Central memory CD8-positive, alpha-beta T cell (primary cell): ENCODE measurements around the gene LRP2.
"Not testable (repeated sequence)": the region's sequence is repeated elsewhere in the genome, so short reads cannot be mapped to it uniquely, and the experiment has no call there.

ENCODE experiments used
- ATAC-seq: fragments of 150-1000 bp; cut with Tn5 transposase; replicated peaks from 2 replicates; pipeline ENCODE4 v1.10.0; 2022; ENCODE audit warnings: mild to moderate bottlenecking, moderate FRiP score, moderate number of reproducible peaks; ENCODE audit not compliant: poor library complexity, severe bottlenecking; ENCODE audit errors: extremely low read depth
- DNase-seq, 2 donors: peaks; one replicate each; pipeline ENCODE4 v3.0.0; 2021; ENCODE audit warnings: low spot score in 2 of 2
- H3K27ac Mint-ChIP-seq: one replicate; pipeline ENCODE4 v1.8.0; 2022; ENCODE audit warnings: low read depth, mild to moderate bottlenecking, moderate library complexity, mixed read lengths
- H3K27me3 Mint-ChIP-seq: one replicate; pipeline ENCODE4 v1.8.0; 2022; ENCODE audit warnings: mixed read lengths
- H3K36me3 Mint-ChIP-seq: one replicate; pipeline ENCODE4 v1.8.0; 2022; ENCODE audit warnings: mild to moderate bottlenecking, moderate library complexity, mixed read lengths; ENCODE audit not compliant: insufficient read depth
- H3K4me1 Mint-ChIP-seq: one replicate; pipeline ENCODE4 v1.8.0; 2022; ENCODE audit warnings: mixed read lengths
- H3K4me3 Mint-ChIP-seq: one replicate; pipeline ENCODE4 v1.8.0; 2022; ENCODE audit warnings: mild to moderate bottlenecking, moderate library complexity, mixed read lengths
- H3K9me3 Mint-ChIP-seq: one replicate; pipeline ENCODE4 v1.8.0; 2022; ENCODE audit warnings: mixed read lengths

The LRP2 gene

DNA sequence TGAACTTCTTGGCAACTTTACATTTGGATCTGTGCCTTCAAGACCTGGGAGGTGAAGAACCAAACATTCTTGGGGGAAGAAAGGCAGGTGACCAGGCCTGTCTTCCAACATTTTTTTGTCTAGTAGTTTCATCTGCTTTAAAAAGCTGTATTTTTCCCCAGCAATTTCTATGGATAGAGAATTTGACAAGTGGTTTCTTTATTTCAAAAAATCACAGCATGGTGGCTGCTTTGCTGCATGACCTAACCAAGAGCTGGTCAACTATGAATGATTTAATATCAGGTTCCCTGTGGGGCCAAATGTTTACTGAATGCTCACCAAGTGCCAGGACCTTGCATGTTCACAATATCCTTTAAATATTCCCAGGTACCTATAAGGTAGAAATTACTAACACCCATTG is 19.1 kb downstream of the LRP2 start:
- ATAC-seq (no peak), DNase-seq (no peak)
- Mint-ChIP-seq H3K36me3 (no peaks in the 10 kb centered on the region), H3K9me3 (no peaks in the 10 kb centered on the region), H3K4me3 (no peak overlapping the region), H3K27me3 (peaks cover 41% of the 10 kb centered on the region), H3K27ac (no peak overlapping the region), H3K4me1 (no peaks in the 10 kb centered on the region)

DNA sequence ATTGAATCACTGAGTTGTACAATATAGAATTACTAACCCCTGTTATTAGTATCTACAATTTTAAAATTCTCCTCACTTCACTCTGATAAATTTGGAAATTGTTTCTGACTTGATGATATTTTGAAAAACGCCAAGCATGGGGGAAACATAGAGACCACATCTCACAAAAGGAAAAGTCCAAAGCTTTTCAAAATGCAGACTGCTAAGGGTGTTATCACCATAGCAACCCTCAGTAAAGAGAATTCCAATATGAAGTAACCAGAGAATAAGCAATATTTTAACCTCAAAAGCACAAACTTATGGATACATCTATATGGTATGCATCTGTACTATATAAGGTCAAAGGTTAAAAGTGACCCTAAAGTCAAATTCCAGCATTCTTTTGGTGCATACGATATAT is 22.7 kb downstream of the LRP2 start:
- Mint-ChIP-seq H3K27ac (no peak overlapping the region), H3K9me3 (no peaks in the 10 kb centered on the region), H3K4me3 (no peak overlapping the region), H3K27me3 (peaks cover 63% of the 10 kb centered on the region), H3K36me3 (no peaks in the 10 kb centered on the region), H3K4me1 (no peaks in the 10 kb centered on the region)
- DNase-seq (no peak), ATAC-seq (no peak)

DNA sequence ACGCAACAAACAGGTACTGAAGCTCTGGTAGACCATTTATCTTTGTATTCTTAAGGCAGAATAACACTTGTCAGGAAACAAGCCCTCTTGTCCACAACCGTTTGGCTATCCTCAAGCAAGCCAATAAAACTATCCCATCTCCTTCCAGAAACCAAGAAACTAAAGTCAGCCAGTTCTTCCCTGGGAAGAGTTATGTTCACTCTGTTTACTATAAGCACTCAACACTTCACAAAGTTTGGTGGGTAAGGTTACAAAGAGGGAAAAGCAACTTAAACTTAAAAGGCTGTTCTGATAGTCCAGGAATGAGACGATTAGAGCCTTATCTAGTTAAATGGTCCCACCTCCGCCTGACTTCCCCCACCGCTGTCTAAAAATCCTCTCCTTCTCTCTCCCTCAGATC is 25.6 kb downstream of the LRP2 start:
- ATAC-seq, result no peak
- DNase-seq, result no peak
- Mint-ChIP-seq H3K27me3 (peaks cover 48% of the 10 kb centered on the region), H3K4me1 (no peaks in the 10 kb centered on the region), H3K27ac (no peak overlapping the region), H3K4me3 (no peak overlapping the region), H3K9me3 (no peaks in the 10 kb centered on the region), H3K36me3 (no peaks in the 10 kb centered on the region)

DNA sequence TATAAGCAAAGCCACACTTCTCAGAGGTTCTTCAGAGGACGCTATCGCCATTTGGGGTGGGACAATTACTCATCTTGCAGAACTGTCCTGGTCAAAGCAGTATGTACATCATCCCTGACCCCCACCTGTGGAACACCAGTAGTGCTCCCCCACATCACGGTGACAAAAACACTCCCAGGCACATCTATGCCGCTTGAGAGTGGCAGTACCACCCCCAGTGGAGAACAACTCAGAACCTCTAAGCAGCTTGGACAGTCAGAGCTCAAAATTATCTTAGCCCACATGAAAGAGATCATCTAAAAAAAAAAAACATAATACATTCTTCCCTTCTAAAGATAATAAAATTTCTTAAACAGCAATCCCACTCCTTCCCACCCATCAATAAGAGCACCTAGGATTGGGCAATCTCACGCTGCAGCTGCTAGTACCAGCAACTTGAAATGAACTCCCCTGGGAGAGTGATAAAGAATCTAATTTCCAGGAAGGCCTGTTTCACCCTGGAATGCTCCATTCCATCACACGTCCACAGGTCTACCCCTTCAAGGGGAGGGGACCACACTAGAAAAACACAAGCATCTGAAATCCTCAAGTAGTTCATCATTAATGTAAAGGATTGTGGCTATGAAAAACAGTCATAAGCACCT is 31.7 kb downstream of the LRP2 start:
- ATAC-seq (no peak), DNase-seq (no peak)
- H3K9me3 Mint-ChIP-seq, result no peaks in the 10 kb centered on the region
- H3K27me3 Mint-ChIP-seq, result peaks cover 24% of the 10 kb centered on the region
- H3K4me1 Mint-ChIP-seq, result no peaks in the 10 kb centered on the region
- H3K4me3 Mint-ChIP-seq, result no peak overlapping the region
- H3K27ac Mint-ChIP-seq, result no peak overlapping the region
- no peaks in the 10 kb centered on the region for H3K36me3 Mint-ChIP-seq

DNA sequence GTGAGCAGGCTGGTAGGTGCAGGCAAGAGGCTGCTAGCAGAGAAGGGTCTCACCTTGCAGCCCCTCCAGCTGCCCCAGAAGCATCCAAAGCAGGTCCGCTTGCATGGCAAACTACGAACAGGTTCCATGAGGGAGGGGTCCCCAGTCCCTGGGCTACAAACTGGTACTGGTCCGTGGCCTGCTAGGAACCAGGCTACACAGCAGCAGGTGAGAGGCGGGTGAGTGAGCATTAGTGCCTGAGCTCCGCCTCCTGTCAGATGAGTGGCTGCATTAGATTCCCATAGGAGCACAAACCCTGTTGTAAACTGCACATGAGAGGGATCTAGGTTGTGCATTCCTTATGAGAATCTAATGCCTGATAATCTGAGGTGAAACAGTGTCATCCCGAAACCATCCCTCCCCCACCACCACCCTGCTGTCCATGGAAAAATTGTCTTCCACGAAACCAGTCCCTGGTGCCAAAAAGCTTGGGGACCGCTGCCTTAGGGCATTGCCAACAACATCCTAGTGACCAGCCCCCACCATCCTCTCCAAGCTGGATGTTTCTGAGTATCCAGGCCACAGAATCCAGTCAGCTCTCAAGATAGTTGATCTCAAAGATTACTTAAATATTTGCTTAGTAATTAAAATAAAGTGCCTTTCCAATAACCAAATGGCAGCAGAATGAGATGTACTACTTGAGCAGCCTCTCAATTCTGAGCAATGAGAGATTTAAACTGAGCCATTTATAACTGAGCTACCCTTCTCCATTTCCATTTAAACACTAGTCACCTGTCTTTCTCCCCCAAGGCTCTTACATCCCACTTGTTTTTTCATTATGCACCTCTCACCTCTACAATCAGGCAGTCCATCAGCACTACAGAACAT is 32.4 kb downstream of the LRP2 start:
- no peak for DNase-seq

DNA sequence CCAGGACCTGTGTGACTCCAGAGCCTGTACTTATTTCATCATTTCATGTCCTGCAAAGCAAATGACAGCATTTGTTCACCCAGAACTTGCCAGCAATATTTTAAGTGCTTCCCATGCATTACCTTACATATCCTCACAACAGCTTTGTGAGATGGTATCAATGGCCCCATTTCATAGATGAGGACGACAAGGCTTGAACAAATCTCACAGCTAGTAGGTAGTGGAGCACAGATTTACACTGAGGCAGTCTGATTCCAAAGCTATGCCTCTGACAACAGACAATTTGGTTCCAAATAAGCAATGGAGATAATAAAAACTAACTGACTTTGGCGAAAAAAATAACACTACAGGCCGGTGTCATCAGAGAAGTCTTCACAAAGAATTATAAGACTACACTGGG is 33.5 kb downstream of the LRP2 start:
- H3K36me3 Mint-ChIP-seq, result no peaks in the 10 kb centered on the region
- no peak for ATAC-seq
- DNase-seq, result no peak

More for the DNA sequence above, 32.4 kb downstream of the LRP2 start:
- Mint-ChIP-seq H3K4me3 (no peak overlapping the region), H3K27ac (no peak overlapping the region), H3K36me3 (no peaks in the 10 kb centered on the region), H3K4me1 (no peaks in the 10 kb centered on the region), H3K27me3 (peaks cover 24% of the 10 kb centered on the region), H3K9me3 (no peaks in the 10 kb centered on the region)
- ATAC-seq, result no peak

DNA sequence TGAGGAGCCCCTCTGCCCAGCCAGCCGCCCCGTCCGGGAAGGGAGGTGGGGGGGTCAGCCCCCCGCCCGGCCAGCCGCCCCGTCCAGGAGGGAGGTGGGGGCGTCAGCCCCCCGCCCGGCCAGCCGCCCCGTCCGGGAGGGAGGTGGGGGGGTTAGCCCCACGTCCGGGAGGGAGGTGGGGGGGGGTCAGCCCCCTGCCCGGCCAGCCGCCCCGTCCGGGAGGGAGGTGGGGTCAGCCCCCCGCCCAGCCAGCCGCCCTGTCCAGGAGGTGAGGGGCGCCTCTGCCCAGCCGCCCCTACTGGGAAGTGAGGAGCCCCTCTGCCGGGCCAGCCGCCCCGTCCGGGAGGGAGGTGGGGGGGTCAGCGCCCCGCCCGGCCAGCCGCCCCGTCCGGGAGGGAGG is 34.5 kb downstream of the LRP2 start:
- H3K4me3 Mint-ChIP-seq, DNase-seq, H3K9me3 Mint-ChIP-seq, H3K27ac Mint-ChIP-seq, ATAC-seq, H3K36me3 Mint-ChIP-seq, H3K4me1 Mint-ChIP-seq: not testable (repeated sequence)
- peaks cover 24% of the 10 kb centered on the region for H3K27me3 Mint-ChIP-seq

More for the DNA sequence above, 33.5 kb downstream of the LRP2 start:
- H3K27ac Mint-ChIP-seq, result no peak overlapping the region
- H3K9me3 Mint-ChIP-seq, result no peaks in the 10 kb centered on the region
- no peak overlapping the region for H3K4me3 Mint-ChIP-seq
- H3K4me1 Mint-ChIP-seq, result no peaks in the 10 kb centered on the region
- peaks cover 24% of the 10 kb centered on the region for H3K27me3 Mint-ChIP-seq

DNA sequence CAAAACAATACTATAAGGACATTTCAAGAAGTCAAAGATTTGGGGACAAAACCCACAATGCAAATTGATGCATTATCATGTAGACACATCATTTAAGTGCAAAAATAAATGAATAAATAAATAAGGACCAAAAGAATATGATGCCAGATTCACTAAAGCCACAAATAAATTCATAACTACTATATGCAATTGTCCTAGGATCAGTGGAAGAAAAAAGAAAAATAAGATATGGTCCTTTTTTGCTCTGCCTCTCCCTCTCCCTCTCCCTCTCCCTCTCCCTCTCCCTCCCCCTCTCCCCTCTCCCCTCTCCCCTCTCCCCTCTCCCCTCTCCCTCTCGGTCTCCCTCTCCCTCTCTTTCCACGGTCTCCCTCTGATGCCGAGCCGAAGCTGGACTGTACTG is 36.4 kb downstream of the LRP2 start:
- not testable (repeated sequence) for H3K4me1 Mint-ChIP-seq, ATAC-seq, H3K4me3 Mint-ChIP-seq, H3K36me3 Mint-ChIP-seq, H3K27ac Mint-ChIP-seq, DNase-seq, H3K9me3 Mint-ChIP-seq
- H3K27me3 Mint-ChIP-seq, result peaks cover 23% of the 10 kb centered on the region

DNA sequence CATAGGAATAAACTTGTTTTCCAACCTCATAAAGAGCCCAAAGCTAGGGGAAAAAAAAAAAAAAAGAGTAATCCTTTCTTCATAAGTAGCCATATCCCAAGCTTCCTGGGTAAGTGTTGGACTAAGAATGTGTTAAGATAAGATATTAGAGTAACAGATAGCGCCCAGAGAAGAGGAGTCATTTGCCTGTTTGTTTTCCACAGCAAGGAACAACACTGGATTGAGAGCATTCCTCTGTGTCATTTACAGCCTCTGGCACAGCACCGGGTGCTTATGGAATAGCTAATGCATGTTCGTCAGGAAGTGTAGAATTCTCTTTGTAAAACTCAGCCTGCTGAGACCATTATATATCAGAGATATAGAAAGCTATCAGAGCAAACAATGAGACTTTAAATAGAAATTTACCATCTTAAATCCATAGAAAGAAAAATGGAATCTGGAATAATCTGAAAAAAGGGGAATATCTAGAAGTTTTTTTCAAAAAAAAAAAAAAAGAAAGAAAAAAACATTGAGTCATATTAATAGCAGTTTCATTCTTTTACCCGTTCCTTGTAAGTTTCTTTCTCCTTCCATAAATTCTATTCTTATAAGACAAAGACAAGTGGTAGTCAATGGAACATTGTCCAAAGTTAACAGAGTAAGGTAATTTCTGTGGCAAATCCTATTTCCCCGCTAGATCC is 37.6 kb downstream of the LRP2 start:
- H3K36me3 Mint-ChIP-seq, result no peaks in the 10 kb centered on the region
- peaks cover 26% of the 10 kb centered on the region for H3K27me3 Mint-ChIP-seq
- no peak overlapping the region for H3K4me3 Mint-ChIP-seq
- no peak for DNase-seq
- H3K4me1 Mint-ChIP-seq, result no peaks in the 10 kb centered on the region
- no peak overlapping the region for H3K27ac Mint-ChIP-seq
- ATAC-seq, result no peak
- no peaks in the 10 kb centered on the region for H3K9me3 Mint-ChIP-seq

DNA sequence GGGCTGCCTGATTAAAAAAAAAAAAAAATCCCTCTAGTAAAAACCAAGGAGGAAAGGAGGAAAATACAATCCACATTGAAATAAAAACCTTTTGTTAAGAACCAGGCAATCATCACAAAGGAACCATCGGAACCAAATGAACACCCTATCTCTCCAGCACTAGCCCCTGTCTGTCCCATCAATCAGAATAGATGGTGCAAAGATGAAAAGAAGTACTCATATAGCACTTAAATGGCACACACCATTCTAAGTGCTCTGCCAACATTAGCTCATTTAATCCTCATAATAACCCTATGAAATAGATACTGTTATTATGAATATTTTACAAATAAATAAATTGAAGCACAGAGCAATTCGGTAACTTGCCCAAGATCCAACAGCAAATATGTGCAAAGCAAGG is 38.5 kb downstream of the LRP2 start:
- H3K4me1 Mint-ChIP-seq, result no peaks in the 10 kb centered on the region
- no peak overlapping the region for H3K27ac Mint-ChIP-seq
- H3K36me3 Mint-ChIP-seq, result no peaks in the 10 kb centered on the region
- H3K9me3 Mint-ChIP-seq, result no peaks in the 10 kb centered on the region
- no peak overlapping the region for H3K4me3 Mint-ChIP-seq
- no peak for ATAC-seq
- DNase-seq, result no peak
- peaks cover 18% of the 10 kb centered on the region for H3K27me3 Mint-ChIP-seq

DNA sequence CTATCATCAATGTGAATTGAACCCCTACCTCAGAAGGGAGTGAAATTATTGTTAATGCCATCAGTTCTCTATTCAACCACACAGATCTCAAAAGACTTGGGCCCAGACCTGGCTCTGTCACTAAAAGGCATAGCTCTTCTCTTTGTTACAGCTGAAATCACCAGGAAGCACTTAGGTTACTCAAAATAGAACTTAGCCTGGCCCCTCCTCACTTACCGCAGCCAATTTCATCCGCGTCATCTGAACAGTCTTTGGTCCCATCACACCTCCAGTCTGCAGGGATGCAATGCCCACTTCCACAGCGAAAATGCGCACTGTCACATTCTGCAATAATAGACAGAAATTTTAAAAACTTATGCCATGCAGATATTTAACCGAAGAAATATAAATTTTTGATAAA is 41.8 kb downstream of the LRP2 start:
- no peaks in the 10 kb centered on the region for H3K36me3 Mint-ChIP-seq
- no peaks in the 10 kb centered on the region for H3K4me1 Mint-ChIP-seq
- DNase-seq, result no peak
- no peak for ATAC-seq
- no peak overlapping the region for H3K27ac Mint-ChIP-seq
- H3K27me3 Mint-ChIP-seq, result peaks cover 40% of the 10 kb centered on the region
- no peaks in the 10 kb centered on the region for H3K9me3 Mint-ChIP-seq
- H3K4me3 Mint-ChIP-seq, result no peak overlapping the region

DNA sequence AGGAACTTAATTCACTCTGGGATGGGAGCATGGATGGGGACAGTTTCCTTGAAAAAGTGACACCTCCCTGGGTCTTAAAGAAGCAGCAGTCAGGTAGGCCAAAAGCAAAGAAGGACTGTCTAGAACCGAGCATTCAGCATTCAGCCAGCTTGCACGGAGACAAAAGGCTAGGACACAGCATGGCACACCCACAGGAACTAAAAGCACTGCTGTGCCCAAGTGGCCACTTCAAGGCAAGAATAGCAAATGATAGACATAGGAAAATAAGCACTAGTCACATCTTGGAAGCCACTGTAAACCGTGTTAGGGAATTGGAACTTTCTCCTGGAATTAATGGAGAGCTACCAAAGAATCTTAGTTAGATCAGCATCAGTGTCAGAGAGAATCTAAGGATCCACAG is 47.0 kb downstream of the LRP2 start:
- no peak for ATAC-seq
- no peak for DNase-seq
- Mint-ChIP-seq H3K27me3 (peaks cover 71% of the 10 kb centered on the region), H3K9me3 (peaks cover 6% of the 10 kb centered on the region), H3K27ac (no peak overlapping the region), H3K4me3 (no peak overlapping the region), H3K4me1 (no peaks in the 10 kb centered on the region), H3K36me3 (no peaks in the 10 kb centered on the region)

DNA sequence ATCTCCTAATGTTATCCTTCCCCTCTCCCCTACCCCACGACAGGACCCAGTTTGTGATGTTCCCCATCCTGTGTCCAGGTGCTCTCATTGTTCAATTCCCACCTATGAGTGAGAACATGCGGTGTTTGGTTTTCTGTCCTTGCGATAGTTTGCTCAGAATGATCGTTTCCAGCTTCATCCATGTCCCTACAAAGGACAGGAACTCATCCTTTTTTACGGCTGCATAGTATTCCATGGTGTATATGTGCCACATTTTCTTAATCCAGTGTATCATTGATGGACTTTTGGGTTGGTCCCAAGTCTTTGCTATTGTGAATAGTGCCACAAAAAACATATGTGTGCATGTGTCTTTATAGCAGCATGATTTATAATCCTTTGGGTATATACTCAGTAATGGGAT is 54.0 kb downstream of the LRP2 start:
- DNase-seq, H3K9me3 Mint-ChIP-seq, H3K4me1 Mint-ChIP-seq, ATAC-seq, H3K27ac Mint-ChIP-seq, H3K4me3 Mint-ChIP-seq, H3K36me3 Mint-ChIP-seq: not testable (repeated sequence)
- H3K27me3 Mint-ChIP-seq, result peaks cover 38% of the 10 kb centered on the region
